ENCODE results near the gene USP17L22. TPM values are rescaled to one million over a fixed set of nuclear protein-coding genes. Genes with fewer than 3 reads are reported as not detected.
"Not testable (repeated sequence)": the region's sequence is repeated elsewhere in the genome, so short reads cannot be mapped to it uniquely, and the experiment has no call there.

The USP17L22 gene
- total RNA-seq = not detected

- CTCF ChIA-PET; H3K36me3 Mint-ChIP-seq (ENCODE audit: low read depth); H3K4me1 Mint-ChIP-seq; POLR2A ChIA-PET; H3K27ac Mint-ChIP-seq; H3K4me3 Mint-ChIP-seq; DNase-seq; H3K9me3 Mint-ChIP-seq; H3K27me3 Mint-ChIP-seq: not testable (repeated sequence)
Observed at GRCh38 chr4:9267319-9267718, at the start of gene USP17L22. TSS of gene USP17L22 (plus strand) at chr4:9267619. CDS start at chr4:9267619, 0 bp downstream.

- H3K27ac Mint-ChIP-seq; H3K36me3 Mint-ChIP-seq (ENCODE audit: low read depth); H3K4me1 Mint-ChIP-seq; H3K9me3 Mint-ChIP-seq; POLR2A ChIA-PET; H3K27me3 Mint-ChIP-seq; CTCF ChIA-PET; H3K4me3 Mint-ChIP-seq; DNase-seq: not testable (repeated sequence)
Observed at GRCh38 chr4:9219852-9220251, 47.6 kb upstream of the USP17L22 start, which contains the start of gene USP17L12. TSS of gene USP17L12 (plus strand) at chr4:9220152. CDS start at chr4:9220152, 0 bp downstream.

- H3K36me3 Mint-ChIP-seq (ENCODE audit: low read depth); H3K4me1 Mint-ChIP-seq; POLR2A ChIA-PET; H3K4me3 Mint-ChIP-seq; CTCF ChIA-PET; H3K27ac Mint-ChIP-seq; H3K9me3 Mint-ChIP-seq; DNase-seq; H3K27me3 Mint-ChIP-seq: not testable (repeated sequence)
Observed at GRCh38 chr4:9224596-9224995, 42.8 kb upstream of the USP17L22 start, which contains the start of gene USP17L13. TSS of gene USP17L13 (plus strand) at chr4:9224896. CDS start at chr4:9224896, 0 bp downstream.

DNA sequence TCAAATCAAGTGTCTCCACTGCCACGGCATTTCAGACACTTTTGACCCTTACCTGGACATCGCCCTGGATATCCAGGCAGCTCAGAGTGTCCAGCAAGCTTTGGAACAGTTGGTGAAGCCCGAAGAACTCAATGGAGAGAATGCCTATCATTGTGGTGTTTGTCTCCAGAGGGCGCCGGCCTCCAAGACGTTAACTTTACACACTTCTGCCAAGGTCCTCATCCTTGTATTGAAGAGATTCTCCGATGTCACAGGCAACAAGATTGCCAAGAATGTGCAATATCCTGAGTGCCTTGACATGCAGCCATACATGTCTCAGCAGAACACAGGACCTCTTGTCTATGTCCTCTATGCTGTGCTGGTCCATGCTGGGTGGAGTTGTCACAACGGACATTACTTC lies 37.2 kb upstream of the USP17L22 start:
- POLR2A ChIA-PET = not testable (repeated sequence)

DNA sequence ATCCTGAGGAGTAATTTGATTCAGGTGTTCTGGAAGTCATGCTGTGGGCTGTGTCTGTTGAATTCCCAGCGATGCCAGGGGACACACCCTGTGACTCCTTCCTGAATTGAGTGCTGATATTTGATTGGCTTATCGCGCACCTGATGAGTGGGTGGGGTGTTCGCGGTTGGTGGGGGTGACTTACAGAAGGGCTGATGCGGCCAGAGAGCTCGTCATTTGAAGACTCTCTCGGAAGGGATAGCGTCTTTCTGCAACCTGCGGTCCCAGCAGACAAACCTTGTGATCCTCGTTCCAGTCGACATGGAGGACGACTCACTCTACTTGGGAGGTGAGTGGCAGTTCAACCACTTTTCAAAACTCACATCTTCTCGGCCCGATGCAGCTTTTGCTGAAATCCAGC lies 33.3 kb upstream of the USP17L22 start, which contains the start of gene USP17L15:
TSS of gene USP17L15 (plus strand) at position 301 of the 400 bp plus-strand sequence. CDS start at position 301, 0 bp downstream.
- CTCF ChIA-PET; H3K4me3 Mint-ChIP-seq; DNase-seq; H3K9me3 Mint-ChIP-seq; H3K36me3 Mint-ChIP-seq (ENCODE audit: low read depth); H3K27me3 Mint-ChIP-seq; H3K4me1 Mint-ChIP-seq; H3K27ac Mint-ChIP-seq; POLR2A ChIA-PET: not testable (repeated sequence)

More for the DNA sequence above, 37.2 kb upstream of the USP17L22 start:
- peak; percentile 4 for DNase-seq
- CTCF ChIA-PET; H3K4me1 Mint-ChIP-seq; H3K27ac Mint-ChIP-seq; H3K4me3 Mint-ChIP-seq; H3K27me3 Mint-ChIP-seq; H3K36me3 Mint-ChIP-seq (ENCODE audit: low read depth); H3K9me3 Mint-ChIP-seq: not testable (repeated sequence)

DNA sequence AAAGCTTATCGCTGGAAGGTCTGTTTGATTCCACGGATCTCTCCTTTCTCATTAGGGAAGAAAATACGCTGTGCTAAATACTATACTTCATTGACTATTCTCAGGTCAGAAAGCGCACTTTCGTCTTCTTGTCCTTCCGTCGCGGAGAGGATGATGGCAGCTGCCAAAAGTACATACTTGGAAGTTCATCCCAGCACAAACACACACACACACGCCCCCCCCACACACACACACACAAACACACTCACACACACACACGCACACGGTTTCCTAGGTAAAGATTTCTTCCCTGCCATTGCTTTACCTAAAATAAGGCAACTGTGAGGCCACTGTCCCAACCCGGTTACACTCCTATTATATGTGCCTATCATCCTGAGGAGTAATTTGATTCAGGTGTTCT lies 29.0 kb upstream of the USP17L22 start:
- POLR2A ChIA-PET; H3K36me3 Mint-ChIP-seq (ENCODE audit: low read depth); H3K4me3 Mint-ChIP-seq; H3K27me3 Mint-ChIP-seq; H3K27ac Mint-ChIP-seq; H3K4me1 Mint-ChIP-seq; CTCF ChIA-PET; H3K9me3 Mint-ChIP-seq: not testable (repeated sequence)
- DNase-seq = peak; percentile 3

- DNase-seq; H3K27me3 Mint-ChIP-seq; POLR2A ChIA-PET; H3K27ac Mint-ChIP-seq; H3K36me3 Mint-ChIP-seq (ENCODE audit: low read depth); H3K9me3 Mint-ChIP-seq; H3K4me3 Mint-ChIP-seq; H3K4me1 Mint-ChIP-seq; CTCF ChIA-PET: not testable (repeated sequence)
Observed at GRCh38 chr4:9243579-9243978, 23.8 kb upstream of the USP17L22 start, which contains the start of gene USP17L17. TSS of gene USP17L17 (plus strand) at chr4:9243879. CDS start at chr4:9243879, 0 bp downstream.

DNA sequence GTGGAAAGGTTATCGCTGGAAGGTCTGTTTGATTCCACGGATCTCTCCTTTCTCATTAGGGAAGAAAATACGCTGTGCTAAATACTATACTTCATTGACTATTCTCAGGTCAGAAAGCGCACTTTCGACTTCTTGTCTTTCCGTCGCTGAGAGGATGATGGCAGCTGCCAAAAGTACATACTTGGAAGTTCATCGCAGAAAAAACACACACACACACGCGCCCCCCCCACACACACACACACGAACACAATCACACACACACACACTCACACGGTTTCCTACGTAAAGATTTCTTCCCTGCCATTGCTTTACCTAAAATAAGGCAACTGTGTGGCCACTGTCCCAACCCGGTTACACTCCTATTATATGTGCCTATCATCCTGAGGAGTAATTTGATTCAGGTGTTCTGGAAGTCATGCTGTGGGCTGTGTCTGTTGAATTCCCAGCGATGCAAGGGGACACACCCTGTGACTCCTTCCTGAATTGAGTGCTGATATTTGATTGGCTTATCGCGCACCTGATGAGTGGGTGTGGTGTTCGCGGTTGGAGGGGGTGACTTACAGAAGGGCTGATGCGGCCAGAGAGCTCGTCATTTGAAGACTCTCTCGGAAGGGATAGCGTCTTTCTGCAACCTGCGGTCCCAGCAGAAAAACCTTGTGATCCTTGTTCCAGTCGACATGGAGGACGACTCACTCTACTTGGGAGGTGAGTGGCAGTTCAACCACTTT lies 19.3 kb upstream of the USP17L22 start, which contains the start of gene USP17L18:
TSS of gene USP17L18 (plus strand) at position 678 of the 728 bp plus-strand sequence. CDS start at position 678, 0 bp downstream.
- H3K36me3 Mint-ChIP-seq (ENCODE audit: low read depth); POLR2A ChIA-PET; CTCF ChIA-PET; H3K4me1 Mint-ChIP-seq; H3K4me3 Mint-ChIP-seq; H3K27me3 Mint-ChIP-seq; H3K9me3 Mint-ChIP-seq; H3K27ac Mint-ChIP-seq: not testable (repeated sequence)
- DNase-seq = peak; percentile 5

- H3K27me3 Mint-ChIP-seq; DNase-seq; H3K4me3 Mint-ChIP-seq; H3K4me1 Mint-ChIP-seq; H3K36me3 Mint-ChIP-seq (ENCODE audit: low read depth); CTCF ChIA-PET; H3K9me3 Mint-ChIP-seq; POLR2A ChIA-PET; H3K27ac Mint-ChIP-seq: not testable (repeated sequence)
Observed at GRCh38 chr4:9253078-9253477, 14.3 kb upstream of the USP17L22 start, which contains the start of gene USP17L19. TSS of gene USP17L19 (plus strand) at chr4:9253378. CDS start at chr4:9253378, 0 bp downstream.

- H3K4me1 Mint-ChIP-seq; DNase-seq; H3K4me3 Mint-ChIP-seq; POLR2A ChIA-PET; H3K9me3 Mint-ChIP-seq; CTCF ChIA-PET; H3K36me3 Mint-ChIP-seq (ENCODE audit: low read depth); H3K27me3 Mint-ChIP-seq; H3K27ac Mint-ChIP-seq: not testable (repeated sequence)
Observed at GRCh38 chr4:9257824-9258223, 9.6 kb upstream of the USP17L22 start, which contains the start of gene USP17L20. TSS of gene USP17L20 (plus strand) at chr4:9258124. CDS start at chr4:9258124, 0 bp downstream.

GRCh38 chr4:9262572-9262971 lies 4.8 kb upstream of the USP17L22 start, which contains the start of gene USP17L21:
TSS of gene USP17L21 (plus strand) at chr4:9262872. CDS start at chr4:9262872, 0 bp downstream.
- DNase-seq; H3K4me3 Mint-ChIP-seq; H3K27ac Mint-ChIP-seq; H3K36me3 Mint-ChIP-seq (ENCODE audit: low read depth); H3K9me3 Mint-ChIP-seq; H3K4me1 Mint-ChIP-seq; H3K27me3 Mint-ChIP-seq; CTCF ChIA-PET; POLR2A ChIA-PET: not testable (repeated sequence)

- H3K27me3 Mint-ChIP-seq; H3K4me1 Mint-ChIP-seq; POLR2A ChIA-PET; H3K27ac Mint-ChIP-seq; H3K4me3 Mint-ChIP-seq; H3K36me3 Mint-ChIP-seq (ENCODE audit: low read depth); CTCF ChIA-PET; H3K9me3 Mint-ChIP-seq: not testable (repeated sequence)
- DNase-seq = peak; percentile 7
Observed at GRCh38 chr4:9271719-9272118, 4.3 kb downstream of the USP17L22 start.

All from activated CD4-positive, alpha-beta T cell treated with anti-CD3 and anti-CD28 coated beads, Interleukin-2, amount 10 ng/mL, durations not matched to agents 7 days and 5 days (primary cell).